ENCODE measurements around the gene GPR78.

DNA sequence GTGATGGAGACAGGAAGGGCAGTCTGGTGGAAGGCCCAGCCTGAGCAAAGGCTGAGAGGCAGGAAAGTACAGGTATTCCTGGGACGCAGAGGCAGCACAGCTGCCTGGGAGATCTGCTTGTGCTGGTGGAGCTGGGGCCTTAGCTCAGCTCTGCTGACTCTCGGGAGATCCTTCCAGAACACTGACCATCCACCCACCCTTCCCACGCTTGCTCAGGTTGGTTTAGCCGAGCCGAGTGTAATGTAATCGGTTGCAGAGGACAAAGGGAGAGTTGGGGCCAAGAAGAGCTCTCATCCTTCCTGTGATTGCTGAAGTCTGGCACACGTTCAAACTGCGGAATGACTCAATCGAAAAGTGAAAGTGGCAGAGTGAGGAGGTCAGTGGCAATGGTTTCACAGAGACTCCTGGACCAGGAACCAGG is 43.1 kb upstream of the GPR78 start:
- TF ChIP-seq TOX (CRISPR knock-in tag; IDR thresholded peaks at IDR 0.05; ENCODE audit: borderline replicate concordance) (no peak), ARNTL (CRISPR knock-in tag; IDR thresholded peaks at IDR 0.05; ENCODE audit: borderline replicate concordance, low read depth) (no peak)
